HG02623 (cell line): ENCODE results near the gene BRD7.

Experiments
- ATAC-seq: cut with Tn5 transposase; IDR thresholded peaks from one replicate; pipeline ENCODE4 v1.9.1; 2021; ENCODE audit warnings: moderate library complexity; ENCODE audit not compliant: unreplicated experiment

Gene BRD7

DNA sequence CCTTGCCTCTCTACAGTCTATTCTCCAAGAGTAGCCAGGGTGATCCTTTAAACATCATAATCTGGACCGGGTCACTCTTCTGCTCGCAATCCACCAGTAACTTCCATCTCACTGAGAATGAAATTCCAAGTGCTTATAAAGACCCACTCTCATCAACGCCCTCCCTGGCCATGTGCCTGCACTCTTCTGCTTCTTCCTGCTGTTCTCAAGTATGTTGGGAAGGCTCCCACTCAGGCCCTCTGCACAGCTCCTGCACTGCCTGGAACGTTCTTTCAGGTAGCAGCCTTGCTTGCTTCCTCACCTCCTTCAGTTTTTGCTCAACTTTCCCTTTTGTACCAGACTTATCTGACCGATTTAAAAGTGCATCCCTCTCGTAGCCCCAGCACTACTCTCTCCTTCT is 44.4 kb downstream of the BRD7 start:
- no peak for ATAC-seq

DNA sequence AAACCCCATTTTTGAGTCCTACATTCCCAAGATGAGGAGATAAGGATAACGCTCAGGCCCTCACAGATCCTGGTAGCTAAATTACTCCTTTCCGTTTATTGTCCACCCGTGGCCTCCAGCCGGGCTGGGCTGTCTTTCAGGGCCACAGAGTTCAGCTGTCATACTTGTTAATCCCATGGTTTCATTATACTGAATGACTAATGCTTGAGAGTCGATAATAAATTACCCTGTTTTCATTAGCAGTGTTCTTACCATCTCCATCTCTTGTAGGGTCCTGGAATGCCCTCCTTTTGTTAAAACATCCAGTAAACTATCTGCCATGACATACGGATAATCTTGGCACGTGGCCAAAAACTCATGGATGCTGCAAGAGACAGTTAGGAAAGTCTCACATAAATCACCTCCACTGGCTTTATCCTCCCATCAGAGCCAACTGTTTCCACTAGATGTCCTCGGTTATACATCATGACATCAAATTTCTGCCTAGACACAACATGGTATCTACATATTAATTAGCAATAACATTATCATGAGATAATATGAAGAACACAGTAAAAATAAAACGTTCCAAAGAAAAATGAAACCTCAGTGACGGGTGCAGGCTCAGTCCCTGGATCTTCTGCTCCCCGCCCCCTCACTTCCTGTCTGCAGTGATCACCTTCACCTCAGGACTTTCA is 45.3 kb downstream of the BRD7 start:
- ATAC-seq, result no peak

DNA sequence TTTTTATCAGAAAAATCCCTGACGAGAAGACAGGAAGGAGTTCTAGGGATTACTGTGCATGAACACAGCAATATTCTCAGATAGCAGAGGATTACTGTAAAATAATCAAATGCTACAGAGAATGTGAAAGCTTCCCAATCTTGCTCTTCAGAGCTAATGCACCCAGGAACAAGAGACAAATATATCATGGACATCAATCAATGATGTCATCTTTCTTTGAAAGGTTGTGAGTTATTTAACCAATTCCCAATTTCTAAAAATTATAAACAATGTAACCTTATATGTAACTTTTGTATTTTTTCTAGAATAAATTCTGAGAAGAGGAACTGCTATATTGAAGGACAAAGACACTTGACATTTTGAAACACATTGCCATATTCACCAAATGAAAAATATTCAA is 46.5 kb downstream of the BRD7 start:
- ATAC-seq, result no peak

DNA sequence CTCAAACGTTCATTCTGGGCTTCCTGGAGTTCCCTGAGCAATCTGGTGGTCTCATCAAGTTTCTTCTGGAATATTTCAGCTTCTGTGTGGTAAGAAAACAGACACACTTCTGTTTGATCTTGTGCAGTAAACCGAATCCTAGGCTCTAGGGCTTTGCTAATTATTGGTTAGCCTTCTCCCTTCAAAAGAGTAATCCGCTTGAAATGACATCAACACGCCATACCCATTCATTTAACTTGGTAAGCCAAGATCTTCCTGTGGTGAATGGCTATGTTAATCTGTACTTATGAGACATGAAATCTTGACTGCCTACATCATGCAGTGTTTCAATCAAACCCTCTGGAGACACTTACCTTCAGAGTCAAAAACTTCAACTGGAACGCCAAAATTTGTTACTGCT is 48.5 kb downstream of the BRD7 start:
- no peak for ATAC-seq

DNA sequence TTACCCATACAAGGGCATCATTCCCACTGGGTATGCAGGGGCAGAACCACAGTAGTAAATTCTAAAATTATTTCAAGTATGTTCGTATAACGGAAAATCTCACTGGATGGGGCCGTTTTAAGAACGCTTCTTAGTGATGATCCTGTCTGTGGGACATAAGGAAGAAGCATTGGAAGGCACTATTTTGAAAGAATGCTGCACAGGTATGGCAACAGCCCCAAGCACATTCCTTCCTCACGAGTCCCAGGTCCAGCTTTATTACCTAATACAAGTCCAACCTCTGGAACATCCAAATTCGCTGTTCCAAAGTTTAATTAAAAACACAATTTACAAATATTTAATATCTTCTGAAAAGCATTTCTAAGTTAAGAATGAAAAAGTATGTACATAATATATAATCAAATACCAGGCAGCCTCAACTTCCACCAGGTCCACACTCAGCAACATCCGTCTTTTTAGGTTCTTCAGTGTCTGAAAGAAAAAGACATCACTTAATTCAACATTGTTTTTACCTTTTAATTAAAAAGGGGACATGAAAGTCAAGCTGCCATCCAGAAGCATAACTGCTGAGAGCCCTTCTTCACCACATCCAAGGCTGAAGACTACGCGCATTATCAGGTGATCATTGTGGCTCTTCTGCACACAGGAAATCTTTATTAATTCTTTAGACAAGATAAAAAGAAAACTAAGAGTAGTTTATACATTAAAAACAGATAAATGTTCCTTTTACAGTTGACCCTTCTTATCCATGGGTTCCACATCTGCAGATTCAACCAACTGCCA is 49.8 kb downstream of the BRD7 start:
- ATAC-seq, result no peak

DNA sequence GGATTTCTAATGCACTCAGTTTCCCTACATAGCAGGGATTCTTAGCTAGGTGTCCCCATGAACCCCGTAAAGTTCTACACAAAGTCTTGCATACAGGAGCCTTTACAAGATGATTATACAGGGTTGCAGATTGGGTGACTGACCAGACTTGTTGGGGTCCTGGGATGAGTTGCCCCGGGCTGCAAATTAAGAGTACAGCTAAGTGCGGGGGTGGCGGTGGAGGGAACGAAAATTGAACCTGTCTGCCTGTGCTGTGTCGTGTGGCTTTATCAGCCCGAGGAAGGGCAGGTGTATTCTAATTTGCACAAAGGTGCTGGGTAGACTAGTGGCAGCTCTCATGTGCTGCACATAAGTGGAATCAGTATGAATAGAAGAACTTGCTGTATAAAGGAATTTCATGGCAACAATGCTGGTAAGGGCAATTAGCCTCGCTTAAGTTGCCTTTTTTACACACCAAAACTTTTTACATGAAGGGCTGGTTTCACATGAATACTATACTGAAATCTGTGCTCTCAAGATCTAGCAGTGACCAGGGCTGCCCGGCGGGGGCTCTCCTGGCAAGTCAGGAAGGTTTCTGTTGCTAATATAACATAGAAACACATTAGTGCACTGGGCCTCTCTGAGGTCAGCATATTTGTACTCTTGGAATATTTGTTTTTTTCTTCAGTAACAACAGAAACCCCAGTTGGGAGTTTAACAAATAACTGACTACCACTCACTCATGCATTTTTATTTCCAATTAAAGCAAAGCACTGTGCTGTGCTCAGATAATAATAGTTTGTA is 51.7 kb downstream of the BRD7 start:
- ATAC-seq, result no peak

DNA sequence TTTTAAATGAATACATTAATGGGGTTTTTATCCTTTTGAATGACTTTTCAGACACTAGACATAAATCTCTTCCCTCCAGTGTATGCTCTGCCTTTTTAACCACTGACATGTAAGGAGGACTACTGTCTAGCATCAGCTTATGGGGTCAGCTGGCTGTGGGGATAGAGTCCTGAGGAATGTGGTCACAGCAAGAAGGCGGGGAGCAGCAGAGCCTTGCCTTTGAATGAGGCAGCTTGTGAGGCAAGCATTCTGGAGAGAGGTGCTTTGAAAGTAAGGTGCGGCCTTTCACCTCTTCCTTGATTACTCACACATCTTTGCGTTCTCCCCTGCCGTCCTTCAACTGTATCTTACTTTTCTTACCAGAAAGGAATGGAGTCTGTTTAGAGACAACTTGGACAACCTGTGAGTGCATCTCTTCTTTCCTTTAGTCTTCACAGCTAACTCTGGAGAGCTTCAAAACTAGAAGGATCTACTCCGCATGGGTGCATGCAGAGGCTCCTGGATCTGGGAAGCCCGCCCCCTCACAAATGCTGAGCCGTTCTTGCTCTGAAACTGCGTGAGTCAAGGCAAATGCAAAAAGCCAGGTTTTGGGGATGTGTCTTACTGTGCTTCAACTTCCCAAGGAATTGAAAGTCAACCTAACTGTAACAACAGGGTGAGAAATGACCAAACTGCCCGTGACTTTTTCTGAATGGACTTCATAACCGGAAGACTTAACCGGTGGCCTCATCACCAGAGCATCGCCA is 52.5 kb downstream of the BRD7 start:
- ATAC-seq, result no peak

DNA sequence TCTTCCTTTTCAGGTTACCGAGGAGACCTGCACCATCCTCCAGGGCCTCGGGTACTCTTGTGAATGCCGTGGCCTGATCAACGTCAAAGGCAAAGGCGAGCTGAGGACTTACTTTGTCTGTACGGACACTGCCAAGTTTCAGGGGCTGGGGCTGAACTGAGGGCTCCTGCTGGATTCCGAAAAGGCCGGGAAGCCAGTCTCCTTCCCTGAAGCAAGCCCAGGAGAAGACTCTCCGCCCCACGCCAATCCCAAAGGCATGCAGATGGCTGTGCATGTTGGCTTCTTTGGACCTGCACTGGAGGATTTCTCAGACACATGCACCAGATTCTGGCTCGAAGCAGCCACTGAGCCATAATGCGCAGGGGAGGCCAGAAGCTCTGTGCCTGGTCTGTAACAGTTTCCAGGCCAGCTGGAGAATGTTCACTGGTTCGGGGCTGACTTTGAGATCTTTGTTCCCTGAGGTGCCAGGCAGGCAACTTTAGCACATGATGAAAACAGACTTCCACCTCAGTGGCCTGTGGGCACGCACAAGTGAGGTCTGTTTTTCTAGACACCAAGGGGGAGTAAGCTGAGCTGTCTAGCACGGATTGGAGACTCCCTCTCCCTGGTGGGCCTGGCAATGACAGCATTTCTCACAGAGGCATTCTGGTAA is 53.3 kb downstream of the BRD7 start:
- ATAC-seq, result no peak

DNA sequence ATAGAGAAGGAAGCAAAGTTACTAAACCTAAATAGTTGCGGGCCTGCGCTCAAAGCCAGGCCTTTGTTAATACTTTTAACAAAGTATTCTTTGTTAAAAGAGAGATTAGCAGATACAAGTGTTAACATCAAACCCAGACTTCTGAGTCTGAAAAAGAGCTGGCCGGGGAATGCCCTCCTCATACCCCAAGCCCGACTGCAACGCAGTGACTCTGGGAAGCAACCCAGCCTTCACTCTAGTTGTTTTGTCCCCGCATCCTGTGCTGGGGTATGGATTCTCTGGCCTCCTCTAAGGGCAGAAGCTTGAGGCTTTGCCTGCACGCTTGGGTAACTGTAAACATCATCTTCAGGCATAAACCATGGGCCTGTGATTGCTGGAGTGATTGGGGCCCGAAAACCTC is 54.1 kb downstream of the BRD7 start:
- ATAC-seq, result no peak

DNA sequence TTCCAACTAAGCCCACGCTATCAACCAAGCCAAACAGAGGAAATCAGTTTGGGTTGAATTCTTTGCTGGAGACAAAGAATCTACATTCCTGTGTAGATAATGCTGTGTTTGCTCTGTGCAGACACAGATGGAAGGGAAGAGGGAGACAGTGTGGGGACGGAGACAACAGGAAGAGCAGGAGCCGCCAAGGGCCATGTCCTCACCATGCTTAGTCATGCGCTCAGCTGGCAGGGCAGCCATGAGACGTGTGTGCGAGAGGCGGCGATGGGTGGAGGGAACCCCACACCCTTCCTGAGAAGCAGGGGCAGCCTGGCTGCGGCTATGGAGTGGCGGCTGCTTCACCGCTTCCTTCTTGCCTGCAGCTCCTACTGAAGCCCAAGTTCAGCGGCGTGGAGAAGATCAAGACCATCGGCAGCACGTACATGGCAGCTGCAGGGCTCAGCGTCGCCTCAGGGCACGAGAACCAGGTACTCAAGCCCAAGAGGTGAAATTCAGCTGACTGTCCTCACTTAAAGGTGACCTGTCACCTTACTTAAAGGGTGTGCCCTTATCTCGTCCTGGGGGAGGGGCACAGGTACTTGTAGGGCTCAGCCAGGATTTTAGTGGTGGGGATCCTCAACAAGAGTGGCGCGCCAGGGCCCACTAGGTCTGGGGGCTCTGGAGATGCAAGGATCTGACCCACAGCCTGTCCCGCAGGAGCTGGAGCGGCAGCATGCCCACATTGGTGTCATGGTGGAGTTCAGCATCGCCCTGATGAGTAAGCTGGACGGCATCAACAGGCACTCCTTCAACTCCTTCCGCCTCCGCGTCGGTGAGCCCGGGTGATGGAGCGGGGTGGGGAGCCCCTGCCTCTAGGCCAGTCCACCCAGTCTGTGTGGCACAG is 55.0 kb downstream of the BRD7 start:
- ATAC-seq, result no peak

DNA sequence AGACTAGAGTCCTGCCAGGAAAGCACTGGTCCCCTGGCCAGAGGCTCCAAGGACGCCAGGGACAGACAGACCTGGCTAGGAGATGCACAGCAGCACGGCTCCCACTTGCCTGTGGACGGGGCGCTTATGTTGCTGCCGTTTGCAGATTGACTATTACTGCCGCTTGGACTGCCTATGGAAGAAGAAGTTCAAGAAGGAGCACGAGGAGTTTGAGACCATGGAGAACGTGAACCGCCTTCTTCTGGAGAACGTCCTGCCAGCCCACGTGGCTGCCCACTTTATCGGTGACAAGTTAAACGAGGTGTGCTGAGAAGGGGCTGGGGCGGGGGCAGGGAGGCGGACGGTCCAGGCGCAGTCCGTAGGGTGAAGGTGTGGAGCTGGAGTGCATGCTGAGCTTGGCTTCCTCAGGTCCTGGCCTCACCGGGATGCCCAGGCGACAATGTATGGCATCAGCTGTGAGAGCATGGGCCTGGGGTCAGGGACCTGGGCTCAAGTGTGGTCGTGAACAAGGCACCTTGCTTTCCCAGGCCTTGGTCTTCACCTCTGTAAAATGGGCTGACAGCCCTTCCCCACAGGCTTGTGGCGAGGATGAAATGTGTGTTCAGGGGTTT is 56.8 kb downstream of the BRD7 start:
- ATAC-seq, result no peak

DNA sequence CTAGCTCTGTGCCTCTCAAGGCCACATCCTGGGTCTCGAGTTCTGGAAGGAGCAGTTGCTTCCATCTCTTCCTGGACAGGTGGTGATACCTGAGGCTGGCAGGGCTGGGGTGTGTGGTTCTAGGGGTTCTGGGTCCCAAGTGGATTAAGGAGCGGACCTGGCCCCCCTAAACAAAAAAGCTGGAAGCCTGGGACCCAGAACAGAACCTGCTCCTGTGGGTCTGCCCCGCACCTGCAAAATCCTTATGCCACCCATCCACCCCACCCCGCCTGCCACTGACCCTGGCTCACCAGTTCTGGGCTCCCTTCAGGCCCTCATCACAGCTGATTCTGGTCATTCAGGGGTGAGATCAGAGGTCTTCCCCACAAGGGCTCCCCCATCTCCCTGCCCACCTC is 57.7 kb downstream of the BRD7 start:
- ATAC-seq, result no peak

DNA sequence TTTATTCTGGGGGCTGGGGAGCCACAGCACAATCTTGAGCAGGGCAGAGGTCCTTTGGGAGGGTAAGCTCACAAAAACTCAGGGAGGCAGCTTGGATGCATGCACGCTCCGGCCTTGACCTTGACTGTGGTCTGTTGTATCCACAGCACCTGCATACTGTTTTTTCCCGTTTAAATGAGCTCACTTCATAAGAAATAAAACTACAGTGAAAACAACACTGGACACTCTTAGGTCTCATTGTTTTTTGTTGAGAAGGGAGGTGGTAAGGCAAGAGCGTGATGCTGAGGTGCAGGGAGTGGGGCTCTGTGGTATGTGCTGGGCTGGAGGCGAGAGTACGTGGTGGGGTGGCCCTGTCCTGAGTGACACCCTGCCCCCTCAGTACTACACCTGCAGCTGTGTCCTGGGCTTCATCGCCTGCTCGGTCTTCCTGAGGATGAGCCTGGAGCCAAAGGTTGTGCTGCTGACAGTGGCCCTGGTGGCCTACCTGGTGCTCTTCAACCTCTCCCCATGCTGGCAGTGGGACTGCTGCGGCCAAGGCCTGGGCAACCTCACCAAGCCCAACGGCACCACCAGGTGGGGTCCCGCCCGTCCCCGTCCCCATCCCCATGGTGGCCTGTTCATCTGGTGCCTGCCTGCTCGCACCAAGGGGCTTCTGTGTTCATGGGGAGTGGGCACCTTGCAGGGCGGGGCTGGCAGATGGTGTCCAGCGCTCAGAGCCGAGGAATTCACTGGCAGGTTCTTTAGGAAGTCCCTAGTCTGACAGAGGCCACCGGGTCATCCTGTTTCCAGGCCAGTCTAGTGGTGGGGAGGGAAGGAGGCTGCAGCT is 58.3 kb downstream of the BRD7 start:
- no peak for ATAC-seq

DNA sequence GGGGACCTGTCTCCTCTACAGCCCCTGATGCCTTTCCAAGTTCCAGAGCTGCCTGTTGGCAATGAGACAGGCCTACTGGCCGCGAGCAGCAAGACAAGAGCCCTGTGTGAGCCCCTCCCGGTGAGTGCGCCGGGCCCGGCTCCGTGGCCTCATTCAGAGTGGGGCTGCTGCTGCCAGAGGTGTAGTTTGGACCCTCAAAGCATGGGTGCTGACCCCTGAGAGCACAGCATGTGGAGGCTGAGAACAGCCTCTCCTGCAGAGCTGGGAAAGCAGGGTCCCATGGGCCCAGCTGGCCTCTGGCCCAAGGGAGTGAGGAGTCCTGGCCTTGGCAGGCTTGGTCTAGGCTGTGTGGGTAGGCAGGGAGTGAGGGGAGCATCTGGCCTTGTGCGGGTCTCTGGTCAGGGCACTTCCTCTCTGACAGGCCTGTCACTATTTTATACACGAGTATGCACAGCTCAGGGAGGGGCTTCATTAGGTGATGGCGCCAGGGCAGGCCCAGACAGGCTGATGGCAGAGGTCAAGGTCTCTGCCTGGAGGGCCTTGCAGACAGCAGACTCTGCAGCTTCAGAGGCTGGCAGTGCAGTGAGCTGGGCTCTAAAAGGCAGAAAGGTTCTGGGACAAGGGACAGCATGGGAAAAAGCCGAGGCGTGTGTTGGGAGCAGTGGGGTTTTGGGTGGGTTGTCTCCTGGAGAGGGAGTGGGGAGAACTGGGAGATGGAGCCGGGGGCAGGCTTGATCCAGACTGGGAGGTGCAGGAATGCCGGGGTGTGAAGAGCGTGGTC is 59.1 kb downstream of the BRD7 start:
- ATAC-seq, result no peak

DNA sequence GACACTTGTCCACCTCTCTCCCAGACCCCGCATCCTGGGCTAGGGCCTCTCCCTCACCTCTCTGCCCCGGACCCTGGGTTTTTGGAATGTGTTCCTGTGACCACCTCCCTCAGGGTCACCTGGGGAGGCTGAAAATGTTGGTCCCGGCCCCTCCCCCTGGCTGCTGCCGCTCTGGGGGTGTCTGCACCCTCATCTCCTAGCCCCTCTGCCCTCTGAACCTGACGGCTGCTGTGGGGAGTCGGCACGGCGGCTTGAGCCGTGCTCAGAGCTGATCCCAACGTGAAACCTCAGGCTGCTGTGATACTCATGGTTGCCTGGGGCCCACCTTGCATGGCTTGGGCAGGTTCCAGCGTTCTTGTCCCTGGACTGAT is 59.6 kb downstream of the BRD7 start:
- ATAC-seq, result no peak

DNA sequence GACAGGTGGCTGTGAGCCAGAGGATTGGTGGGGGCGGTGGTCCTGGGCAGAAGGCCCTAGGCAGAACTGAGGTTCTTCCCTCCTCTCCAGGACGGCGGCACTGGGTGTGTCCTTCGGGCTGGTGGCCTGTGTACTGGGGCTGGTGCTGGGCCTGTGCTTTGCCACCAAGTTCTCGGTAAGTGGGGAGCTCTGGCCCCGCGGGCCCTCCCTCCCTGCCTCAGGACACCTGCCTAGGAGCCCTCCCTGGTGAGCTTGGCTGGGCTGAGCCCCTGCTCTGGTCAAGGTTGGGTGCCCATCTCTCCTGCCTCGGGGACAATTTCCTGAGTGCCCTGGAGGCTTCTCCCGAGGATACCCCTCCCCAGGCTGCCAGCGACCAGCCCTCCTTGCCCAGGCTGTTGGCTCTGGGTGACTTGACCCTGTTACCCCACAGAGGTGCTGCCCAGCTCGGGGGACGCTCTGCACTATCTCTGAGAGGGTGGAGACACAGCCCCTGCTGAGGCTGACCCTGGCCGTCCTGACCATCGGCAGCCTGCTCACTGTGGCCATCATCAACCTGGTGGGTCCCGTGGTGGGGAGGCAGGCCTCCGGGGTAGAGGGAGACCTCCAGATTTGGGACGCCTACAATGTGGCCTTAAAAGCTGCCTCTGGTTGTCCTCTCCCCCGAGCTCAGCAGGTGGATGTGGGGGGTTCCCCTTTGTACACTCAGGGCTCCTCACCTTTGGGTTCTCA is 60.4 kb downstream of the BRD7 start:
- no peak for ATAC-seq

DNA sequence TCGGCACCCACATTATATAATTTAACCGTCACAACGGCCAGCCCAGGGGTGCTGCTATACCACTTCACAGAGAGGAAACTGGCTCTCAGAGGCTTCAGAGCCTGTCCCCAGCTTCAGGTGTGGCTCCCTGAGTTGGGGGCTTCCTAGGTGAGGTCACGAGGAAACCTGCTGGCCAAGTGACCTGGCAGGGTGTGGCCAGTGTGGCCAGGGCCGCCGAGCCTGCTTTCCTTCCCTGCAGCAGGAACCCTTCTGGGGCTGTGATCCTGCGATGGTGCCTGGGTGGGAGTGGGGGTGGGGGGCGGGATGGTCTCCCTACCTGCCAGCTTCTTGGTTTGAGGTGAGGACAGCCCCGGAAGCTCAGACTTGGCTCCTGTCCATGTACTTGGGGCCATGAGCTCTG is 62.5 kb downstream of the BRD7 start:
- no peak for ATAC-seq
